ENCODE results near the gene FAM221B.

Gene FAM221B

GRCh38 chr9:35797311-35798109 lies 31.0 kb downstream of the FAM221B start:
- H3K27ac ChIP-seq = no peak overlapping the region
- in situ Hi-C loops (cut with HindIII; ENCODE audit: low pct_ligation_motif_present, low sequenced_read_pairs) = no loop called here

DNA sequence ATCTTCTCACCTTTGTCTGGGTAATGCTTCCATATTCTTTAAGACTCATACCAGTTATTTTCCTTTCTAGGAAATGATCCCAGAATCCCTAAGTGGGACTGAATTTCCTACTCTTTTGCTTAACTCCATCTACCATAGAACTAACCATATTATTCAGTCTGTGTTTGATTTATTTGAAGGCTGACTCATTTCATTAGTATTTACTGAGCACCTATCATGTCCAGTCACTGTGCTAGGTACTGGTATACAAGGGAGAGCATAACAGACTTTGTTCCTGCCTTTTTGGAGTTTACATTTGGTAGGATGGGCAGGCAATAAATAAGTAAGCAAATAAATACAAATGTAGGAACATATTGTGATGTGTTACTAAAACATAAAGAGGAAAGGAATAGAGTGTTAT lies 32.8 kb downstream of the FAM221B start:
- DNase-seq = no peak
- H3K36me3 ChIP-seq (replicated peaks) = no peaks in the 10 kb centered on the region
- no peak overlapping the region for H3K27ac ChIP-seq
- H3K27me3 ChIP-seq (replicated peaks) = no peaks in the 10 kb centered on the region
- no peak overlapping the region for H3K4me3 ChIP-seq (ENCODE audit: low read depth, low read length)
- TF ChIP-seq, protein P1, sequence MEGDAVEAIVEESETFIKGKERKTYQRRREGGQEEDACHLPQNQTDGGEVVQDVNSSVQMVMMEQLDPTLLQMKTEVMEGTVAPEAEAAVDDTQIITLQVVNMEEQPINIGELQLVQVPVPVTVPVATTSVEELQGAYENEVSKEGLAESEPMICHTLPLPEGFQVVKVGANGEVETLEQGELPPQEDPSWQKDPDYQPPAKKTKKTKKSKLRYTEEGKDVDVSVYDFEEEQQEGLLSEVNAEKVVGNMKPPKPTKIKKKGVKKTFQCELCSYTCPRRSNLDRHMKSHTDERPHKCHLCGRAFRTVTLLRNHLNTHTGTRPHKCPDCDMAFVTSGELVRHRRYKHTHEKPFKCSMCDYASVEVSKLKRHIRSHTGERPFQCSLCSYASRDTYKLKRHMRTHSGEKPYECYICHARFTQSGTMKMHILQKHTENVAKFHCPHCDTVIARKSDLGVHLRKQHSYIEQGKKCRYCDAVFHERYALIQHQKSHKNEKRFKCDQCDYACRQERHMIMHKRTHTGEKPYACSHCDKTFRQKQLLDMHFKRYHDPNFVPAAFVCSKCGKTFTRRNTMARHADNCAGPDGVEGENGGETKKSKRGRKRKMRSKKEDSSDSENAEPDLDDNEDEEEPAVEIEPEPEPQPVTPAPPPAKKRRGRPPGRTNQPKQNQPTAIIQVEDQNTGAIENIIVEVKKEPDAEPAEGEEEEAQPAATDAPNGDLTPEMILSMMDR (IDR thresholded peaks at IDR 0.05; ENCODE audit: low read depth, low read length, missing control alignments) = no peak
- in situ Hi-C loops (cut with HindIII; ENCODE audit: low pct_ligation_motif_present, low sequenced_read_pairs) = no loop called here

More at GRCh38 chr9:35797311-35798109, 31.0 kb downstream of the FAM221B start:
- TF ChIP-seq, protein P1 (IDR thresholded peaks at IDR 0.05; ENCODE audit: low read depth, low read length, missing control alignments) = no peak
- no peak for DNase-seq
- H3K4me3 ChIP-seq (ENCODE audit: low read depth, low read length) = no peak overlapping the region
- peaks cover 1% of the 10 kb centered on the region for H3K36me3 ChIP-seq (replicated peaks)
- H3K27me3 ChIP-seq (replicated peaks) = no peaks in the 10 kb centered on the region

DNA sequence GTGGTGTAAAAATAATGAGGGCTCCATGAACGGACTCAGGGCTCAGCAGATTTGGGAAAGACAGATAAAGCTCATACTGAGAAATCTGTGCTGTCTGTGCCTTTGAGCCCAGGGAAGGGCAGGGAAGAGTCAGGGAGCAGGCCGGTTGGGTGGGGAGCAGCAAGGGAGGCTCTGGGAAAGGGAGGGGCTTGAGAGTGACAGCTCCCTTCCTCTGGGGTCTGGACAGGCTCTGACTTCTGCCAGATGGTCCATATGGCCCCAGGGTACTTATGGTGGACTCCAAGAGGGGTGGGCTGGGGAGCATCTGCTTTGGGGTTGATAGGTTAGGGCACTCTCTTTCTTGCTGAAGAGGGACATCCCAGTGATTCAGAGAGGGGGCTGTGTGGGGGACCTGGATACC lies 35.1 kb downstream of the FAM221B start:
- H3K4me3 ChIP-seq (ENCODE audit: low read depth, low read length) = no peak overlapping the region

GRCh38 chr9:35792826-35793225 lies 35.7 kb downstream of the FAM221B start:
- in situ Hi-C loops (cut with HindIII; ENCODE audit: low pct_ligation_motif_present, low sequenced_read_pairs) = no loop called here
- Histone ChIP-seq H3K36me3 (replicated peaks) (no peaks in the 10 kb centered on the region), H3K27me3 (replicated peaks) (no peaks in the 10 kb centered on the region), H3K27ac (no peak overlapping the region), H3K4me3 (ENCODE audit: low read depth, low read length) (no peak overlapping the region)
- DNase-seq = no peak
- TF ChIP-seq, protein P1 (IDR thresholded peaks at IDR 0.05; ENCODE audit: low read depth, low read length, missing control alignments) = no peak

More for the DNA sequence above, 35.1 kb downstream of the FAM221B start:
- Histone ChIP-seq H3K27ac (no peak overlapping the region), H3K36me3 (replicated peaks) (no peaks in the 10 kb centered on the region), H3K27me3 (replicated peaks) (no peaks in the 10 kb centered on the region)
- TF ChIP-seq, protein P1 (IDR thresholded peaks at IDR 0.05; ENCODE audit: low read depth, low read length, missing control alignments) = no peak
- in situ Hi-C loops (cut with HindIII; ENCODE audit: low pct_ligation_motif_present, low sequenced_read_pairs) = no loop called here
- DNase-seq = no peak

DNA sequence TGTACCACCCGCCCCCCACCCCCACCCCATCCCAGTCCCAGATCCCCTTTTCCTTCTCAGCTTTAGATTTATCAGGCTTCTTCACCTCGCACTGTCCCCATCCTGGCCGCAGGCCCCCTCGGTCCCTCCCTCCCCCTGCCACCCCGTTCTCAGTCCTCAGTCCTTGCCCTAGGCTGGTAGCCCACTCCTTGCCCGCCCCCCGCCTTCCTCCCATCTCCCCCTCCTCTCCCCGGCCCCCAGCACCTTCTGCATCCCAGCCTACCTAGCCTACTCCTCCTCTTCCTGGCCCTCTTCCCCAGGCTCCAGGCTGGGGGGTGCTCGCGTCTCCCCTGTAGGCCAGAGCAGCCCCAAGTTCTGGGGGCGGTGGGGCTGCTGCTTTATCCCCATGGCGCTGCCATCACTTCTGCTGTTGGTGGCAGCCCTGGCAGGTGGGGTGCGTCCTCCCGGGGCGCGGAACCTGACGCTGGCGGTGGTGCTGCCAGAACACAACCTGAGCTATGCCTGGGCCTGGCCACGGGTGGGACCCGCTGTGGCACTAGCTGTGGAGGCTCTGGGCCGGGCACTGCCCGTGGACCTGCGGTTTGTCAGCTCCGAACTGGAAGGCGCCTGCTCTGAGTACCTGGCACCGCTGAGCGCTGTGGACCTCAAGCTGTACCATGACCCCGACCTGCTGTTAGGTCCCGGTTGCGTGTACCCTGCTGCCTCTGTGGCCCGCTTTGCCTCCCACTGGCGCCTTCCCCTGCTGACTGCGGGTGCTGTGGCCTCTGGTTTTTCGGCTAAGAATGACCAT lies 36.3 kb downstream of the FAM221B start:
- no peaks in the 10 kb centered on the region for H3K27me3 ChIP-seq (replicated peaks)
- TF ChIP-seq, protein P1 (IDR thresholded peaks at IDR 0.05; ENCODE audit: low read depth, low read length, missing control alignments) = no peak
- in situ Hi-C loops (cut with HindIII; ENCODE audit: low pct_ligation_motif_present, low sequenced_read_pairs) = no loop called here
- no peak overlapping the region for H3K27ac ChIP-seq
- peak overlapping the region; percentile 62 for H3K4me3 ChIP-seq (ENCODE audit: low read depth, low read length)
- DNase-seq = no peak
- no peaks in the 10 kb centered on the region for H3K36me3 ChIP-seq (replicated peaks)

All from brain microvascular endothelial cell (primary cell).